Activated CD4-positive, CD25-positive, alpha-beta regulatory T cell treated with anti-CD3 and anti-CD28 coated beads, Interleukin-2, amount 50 U/mL, for 16 hours (primary cell): ENCODE results near the gene CGGBP1.
"Not testable (repeated sequence)": the region's sequence is repeated elsewhere in the genome, so short reads cannot be mapped to it uniquely, and the experiment has no call there.

Experiments used
- DNase-seq: peaks from one replicate; pipeline ENCODE4 v3.0.0-alpha.2; 2020; ENCODE audit warnings: low read depth, low spot score

CGGBP1 gene

GRCh38 chr3:88034491-88035275 lies 24.1 kb downstream of the CGGBP1 start:
- no peak for DNase-seq

- no peak for DNase-seq
These were observed 25.0 kb downstream of the CGGBP1 start for GRCh38 chr3:88033808-88034207.

- DNase-seq = no peak
These were observed 25.7 kb downstream of the CGGBP1 start for GRCh38 chr3:88033079-88033478.

GRCh38 chr3:88032245-88032644 lies 26.6 kb downstream of the CGGBP1 start:
- no peak for DNase-seq

GRCh38 chr3:88031642-88032077 lies 27.1 kb downstream of the CGGBP1 start:
- DNase-seq = no peak

GRCh38 chr3:88030210-88030609 lies 28.6 kb downstream of the CGGBP1 start:
- DNase-seq = no peak

- DNase-seq = no peak
These were observed 29.9 kb downstream of the CGGBP1 start for GRCh38 chr3:88028876-88029275.

- DNase-seq = no peak
These were observed 33.7 kb downstream of the CGGBP1 start for GRCh38 chr3:88025001-88025552.

GRCh38 chr3:88019024-88019423 lies 39.8 kb downstream of the CGGBP1 start:
- no peak for DNase-seq

- DNase-seq = not testable (repeated sequence)
These were observed 43.1 kb downstream of the CGGBP1 start for GRCh38 chr3:88015656-88016055.

GRCh38 chr3:88013592-88013991 lies 45.2 kb downstream of the CGGBP1 start:
- DNase-seq = no peak

- no peak for DNase-seq
These were observed 48.0 kb downstream of the CGGBP1 start for GRCh38 chr3:88010810-88011209.

GRCh38 chr3:88009066-88009465 lies 49.7 kb downstream of the CGGBP1 start:
- no peak for DNase-seq

GRCh38 chr3:88005066-88005465 lies 53.7 kb downstream of the CGGBP1 start:
- DNase-seq = no peak

GRCh38 chr3:88003115-88003755 lies 55.6 kb downstream of the CGGBP1 start:
- DNase-seq = no peak

GRCh38 chr3:88002448-88002847 lies 56.4 kb downstream of the CGGBP1 start:
- DNase-seq = no peak
